ENCODE results near the gene PPDPF. TPM values are rescaled to one million over a fixed set of nuclear protein-coding genes. Genes with fewer than 3 reads are reported as not detected.
A peak's percentile ranks its signal among the peaks of the same experiment; 100 is the strongest.

Gene PPDPF, protein sequence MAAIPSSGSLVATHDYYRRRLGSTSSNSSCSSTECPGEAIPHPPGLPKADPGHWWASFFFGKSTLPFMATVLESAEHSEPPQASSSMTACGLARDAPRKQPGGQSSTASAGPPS
- total RNA-seq, result 100 to 1,000 TPM; 225 to 229 TPM
- polyA plus RNA-seq, result 10 to 100 TPM; 47.4 to 93.1 (median 78.1) TPM
- total RNA-seq, result 14.0 to 34.0 (median 25.8) reads per million in 6 experiments

DNA sequence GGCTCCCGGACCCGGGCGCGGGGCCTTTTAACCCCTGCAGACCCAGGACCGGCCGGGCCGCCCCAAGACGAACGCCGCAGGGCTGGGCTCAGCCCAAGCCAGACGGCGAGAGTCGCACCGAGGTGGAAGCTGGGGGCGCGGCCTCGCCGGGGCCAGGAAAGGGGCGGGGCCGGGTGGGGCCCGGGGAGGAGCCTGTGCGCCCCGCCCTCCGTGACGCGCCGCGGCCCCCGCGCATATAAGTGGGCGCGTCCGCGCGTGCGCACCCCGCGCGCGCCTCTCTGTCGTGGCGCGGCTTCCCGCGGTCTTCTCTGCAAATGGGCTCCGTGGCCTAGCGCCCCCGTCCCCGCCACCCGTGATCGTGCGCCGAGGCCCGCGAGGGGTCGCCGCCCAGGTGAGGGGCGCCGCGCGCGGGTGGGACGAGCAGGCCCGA, at the start of gene PPDPF:
TSS of gene PPDPF (plus strand) at position 262 of the 430 bp plus-strand sequence. CDS start 544 bp downstream, outside the sequence.
- ATAC-seq (peak; percentile 78), DNase-seq (peak; percentile 74 to 94 (median 86))
- H3K4me3 Mint-ChIP-seq, result peak within 1 kb of the TSS; percentile 74 to 89 (median 82)
- POLR2A ChIA-PET, result interaction anchor here (1.0 to 7.8 kb wide), 29 partner anchors 10 to 735 kb away, joined by 3 to 174 read pairs (median 5); partner anchors contain the start of genes GMEB2, LIME1, PCMTD2 and PRPF6
- peak within 1 kb of the TSS; percentile 44 to 92 (median 84) for H3K27ac Mint-ChIP-seq
- peaks cover 0 to 2% (median 0%) of the 10 kb centered on the region in 5 donors for H3K27me3 Mint-ChIP-seq
- H3K9me3 Mint-ChIP-seq, result peaks cover 0 to 8% (median 2%) of the 10 kb centered on the region in 9 donors
- H3K4me1 Mint-ChIP-seq, result peaks cover 12 to 24% (median 14%) of the 10 kb centered on the region in 4 donors
- peaks cover 0 to 17% (median 16%) of the 10 kb centered on the region in 3 donors for H3K36me3 Mint-ChIP-seq

DNA sequence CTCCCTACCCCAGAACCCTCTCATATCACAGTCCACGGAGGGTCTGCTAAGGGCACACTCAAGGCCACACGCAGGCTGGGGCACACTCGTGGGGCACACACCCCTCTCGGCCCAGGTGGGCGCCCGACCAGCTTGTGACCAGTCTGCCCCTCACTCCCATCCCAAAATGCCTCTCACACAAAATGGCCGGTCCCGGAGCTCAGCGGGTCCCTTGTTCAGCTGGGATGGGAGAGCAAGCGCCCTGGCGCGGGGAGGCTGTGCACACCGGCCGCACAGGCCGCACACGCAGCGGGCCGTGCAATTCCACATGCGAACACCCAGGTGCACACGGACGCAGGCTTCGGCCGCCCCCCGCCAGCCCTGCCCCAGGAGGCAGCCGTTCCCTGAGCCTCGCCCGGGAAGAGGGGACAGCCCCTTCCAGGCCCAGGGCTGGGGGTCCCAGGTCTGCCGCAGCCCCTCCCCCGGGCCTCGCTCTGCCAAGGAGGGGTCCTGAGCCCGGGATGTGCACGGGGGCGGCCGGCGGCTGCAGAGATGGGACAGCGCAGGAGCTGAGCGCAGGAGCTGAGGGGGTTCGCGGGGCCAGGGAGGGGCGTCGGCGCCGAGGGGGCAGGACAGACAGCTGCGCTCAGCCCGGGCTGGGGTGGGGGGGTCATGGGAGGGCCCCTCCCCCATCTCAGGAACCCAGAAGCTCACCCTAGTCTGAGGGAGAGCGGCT, 49.4 kb upstream of the PPDPF start:
- peaks cover 1 to 11% (median 8%) of the 10 kb centered on the region in 4 donors for H3K4me1 Mint-ChIP-seq
- no peaks in the 10 kb centered on the region for H3K9me3 Mint-ChIP-seq
- no peaks in the 10 kb centered on the region for H3K36me3 Mint-ChIP-seq
- H3K4me3 Mint-ChIP-seq, result peak overlapping the region in 2 of 10 donors; percentile 20 to 26
- H3K27me3 Mint-ChIP-seq, result peaks cover 12 to 66% (median 26%) of the 10 kb centered on the region in 5 donors
- POLR2A ChIA-PET, result no interaction called here
- no peak for DNase-seq
- ATAC-seq, result no peak
- H3K27ac Mint-ChIP-seq, result no peak overlapping the region

DNA sequence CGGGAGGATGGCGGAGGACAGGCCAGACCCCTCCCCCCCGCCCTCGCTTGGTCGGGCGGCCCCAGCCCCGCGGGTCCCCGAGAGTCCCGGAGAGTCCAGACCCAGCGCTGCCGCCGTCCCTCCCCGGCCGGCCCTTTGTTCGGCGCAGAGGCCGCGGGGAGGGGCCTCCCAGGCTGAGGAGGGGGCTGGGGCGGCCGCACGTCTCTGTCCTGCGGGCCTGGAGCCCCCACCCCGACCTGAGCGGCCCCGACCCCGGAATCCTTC, 48.9 kb upstream of the PPDPF start:
- Mint-ChIP-seq H3K36me3 (no peaks in the 10 kb centered on the region), H3K9me3 (no peaks in the 10 kb centered on the region), H3K27me3 (peaks cover 13 to 69% (median 26%) of the 10 kb centered on the region in 5 donors), H3K4me3 (no peak overlapping the region), H3K27ac (no peak overlapping the region), H3K4me1 (peaks cover 1 to 11% (median 8%) of the 10 kb centered on the region in 4 donors)
- POLR2A ChIA-PET, result no interaction called here
- DNase-seq (no peak), ATAC-seq (no peak)

DNA sequence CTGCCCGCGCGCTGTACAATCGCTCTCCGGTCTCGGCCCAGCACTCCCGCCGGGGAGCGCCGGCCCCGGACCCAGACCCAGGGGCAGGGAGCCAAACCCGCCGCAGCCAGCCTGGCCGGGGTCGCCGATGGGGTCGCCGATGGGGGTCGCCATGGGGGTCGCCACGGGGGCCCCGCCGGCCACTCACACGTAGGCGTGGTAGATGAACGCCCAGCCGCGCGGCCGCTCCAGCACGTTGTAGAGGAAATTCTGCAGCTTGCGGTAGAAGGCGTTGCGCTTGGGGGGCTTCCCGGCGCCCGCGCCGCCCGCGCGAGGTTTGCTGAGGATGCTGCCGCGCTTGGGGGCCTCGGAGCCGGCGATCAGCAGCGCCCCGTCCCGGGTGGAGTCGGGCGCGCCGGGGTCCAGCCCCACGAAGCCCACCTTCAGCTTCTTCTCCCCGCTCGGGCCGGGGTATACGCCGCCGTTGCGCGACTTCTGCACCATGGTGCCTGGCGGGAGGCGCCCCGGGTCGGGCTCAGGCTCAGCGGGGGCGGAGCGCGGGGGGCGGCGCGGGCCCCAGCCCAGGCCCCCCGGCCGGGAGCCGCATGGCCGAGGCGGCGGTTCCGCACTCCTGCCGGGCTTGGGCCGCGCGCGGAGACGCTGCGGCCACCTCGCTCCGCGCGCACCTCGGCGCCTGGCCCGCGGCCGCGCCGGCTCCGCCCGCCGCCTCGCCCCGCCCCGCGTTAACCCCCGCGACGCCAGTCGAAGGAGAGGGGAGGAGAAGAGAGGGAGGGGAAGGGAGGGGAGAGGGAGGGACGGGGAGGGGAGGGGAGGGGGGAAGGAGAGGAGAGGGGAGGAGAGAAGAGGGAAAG, 48.4 kb upstream of the PPDPF start, which contains the start of gene KCNQ2:
TSS of gene KCNQ2 (minus strand) at position 675 of the 851 bp plus-strand sequence. CDS start at position 483, 192 bp downstream.
- H3K4me1 Mint-ChIP-seq, result peaks cover 1 to 12% (median 8%) of the 10 kb centered on the region in 4 donors
- ATAC-seq (peak; percentile 42 to 53), DNase-seq (no peak)
- H3K27ac Mint-ChIP-seq, result no peak within 1 kb of the TSS
- H3K27me3 Mint-ChIP-seq, result peaks cover 14 to 69% (median 23%) of the 10 kb centered on the region in 5 donors
- POLR2A ChIA-PET, result no interaction called here
- no peaks in the 10 kb centered on the region for H3K9me3 Mint-ChIP-seq
- no peaks in the 10 kb centered on the region for H3K36me3 Mint-ChIP-seq
- peak within 1 kb of the TSS in 4 of 10 donors; percentile 50 to 67 (median 57) for H3K4me3 Mint-ChIP-seq

DNA sequence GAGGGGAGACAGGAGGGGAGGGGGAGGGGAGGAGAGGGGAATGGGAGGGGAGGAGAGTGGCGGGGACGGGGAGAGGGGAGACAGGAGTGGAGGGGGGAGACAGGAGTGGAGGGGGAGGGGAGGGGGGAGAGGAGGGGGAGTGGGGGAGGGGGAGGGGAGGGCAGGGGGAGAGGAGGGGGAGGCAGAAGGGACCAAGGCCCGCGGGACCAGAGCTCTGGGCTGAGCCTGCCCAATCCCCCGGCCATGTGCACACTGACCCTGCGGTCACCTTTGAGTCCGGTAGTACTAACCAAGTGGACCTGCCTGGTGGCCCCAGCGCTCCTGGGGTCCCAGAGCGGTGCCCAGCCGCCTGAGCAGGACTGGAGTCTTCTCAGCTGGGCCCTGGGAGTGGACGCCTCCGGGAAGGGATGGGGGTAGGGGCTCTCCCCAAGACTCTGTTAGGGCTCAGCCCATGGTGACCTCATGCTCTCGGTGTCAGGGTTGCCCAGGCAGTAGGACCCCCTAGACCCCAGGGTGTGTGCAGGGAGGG, 47.6 kb upstream of the PPDPF start:
- Mint-ChIP-seq H3K36me3 (no peaks in the 10 kb centered on the region), H3K9me3 (no peaks in the 10 kb centered on the region), H3K4me3 (peak overlapping the region in 3 of 10 donors; percentile 10 to 33 (median 25)), H3K4me1 (peaks cover 1 to 12% (median 8%) of the 10 kb centered on the region in 4 donors), H3K27ac (no peak overlapping the region), H3K27me3 (peaks cover 12 to 68% (median 21%) of the 10 kb centered on the region in 5 donors)
- DNase-seq, result no peak
- POLR2A ChIA-PET, result no interaction called here
- no peak for ATAC-seq

DNA sequence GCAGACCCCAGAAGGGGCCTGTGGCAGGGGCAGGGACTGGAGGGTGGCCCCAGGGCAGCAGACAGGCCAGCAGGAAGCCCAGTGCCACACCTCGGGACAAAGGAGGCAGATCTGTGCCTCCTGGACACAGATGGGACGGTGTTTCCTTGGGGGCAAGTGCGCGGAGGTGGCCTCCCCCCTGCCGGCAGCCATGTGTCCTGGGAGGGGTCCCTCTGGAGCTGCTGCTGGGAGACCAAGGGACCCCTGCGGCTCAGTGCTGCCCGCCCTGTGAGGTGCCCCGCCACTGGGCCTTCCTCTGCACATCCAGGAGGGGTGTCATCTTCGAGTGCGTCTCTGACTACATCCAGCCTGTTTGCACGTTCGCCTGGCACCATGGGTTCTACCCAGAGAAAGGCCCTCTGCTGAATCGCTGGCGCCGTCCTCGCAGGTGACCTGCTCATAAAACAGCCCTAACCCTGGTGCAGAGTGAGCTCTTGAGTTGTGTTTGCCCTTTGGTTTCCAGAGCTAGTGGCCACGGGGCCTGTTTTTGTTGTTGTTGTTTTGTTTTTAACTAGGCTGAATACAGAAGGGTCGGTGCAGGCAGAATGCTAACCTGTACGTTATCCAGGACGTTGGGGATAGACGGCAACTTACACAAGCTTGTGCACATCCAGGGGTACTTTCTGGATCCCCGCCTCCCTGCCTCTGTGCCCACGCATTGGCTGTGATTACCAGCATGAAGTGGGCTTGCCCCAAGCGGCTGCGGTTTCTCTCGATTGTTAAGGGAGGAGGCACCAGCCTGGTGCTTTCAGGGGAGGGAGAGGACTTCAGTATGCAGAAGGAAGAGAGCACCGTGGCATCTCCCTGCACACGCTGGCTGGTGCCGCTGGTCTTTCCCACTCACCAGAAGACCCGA, 46.8 kb upstream of the PPDPF start:
- Mint-ChIP-seq H3K9me3 (no peaks in the 10 kb centered on the region), H3K27me3 (peaks cover 12 to 69% (median 25%) of the 10 kb centered on the region in 5 donors), H3K27ac (peak overlapping the region in 1 of 10 donors; percentile 18), H3K36me3 (no peaks in the 10 kb centered on the region), H3K4me3 (peak overlapping the region in 5 of 10 donors; percentile 12 to 57 (median 30)), H3K4me1 (peaks cover 1 to 12% (median 8%) of the 10 kb centered on the region in 4 donors)
- ATAC-seq (peak; percentile 42 to 63), DNase-seq (no peak)
- POLR2A ChIA-PET, result no interaction called here

DNA sequence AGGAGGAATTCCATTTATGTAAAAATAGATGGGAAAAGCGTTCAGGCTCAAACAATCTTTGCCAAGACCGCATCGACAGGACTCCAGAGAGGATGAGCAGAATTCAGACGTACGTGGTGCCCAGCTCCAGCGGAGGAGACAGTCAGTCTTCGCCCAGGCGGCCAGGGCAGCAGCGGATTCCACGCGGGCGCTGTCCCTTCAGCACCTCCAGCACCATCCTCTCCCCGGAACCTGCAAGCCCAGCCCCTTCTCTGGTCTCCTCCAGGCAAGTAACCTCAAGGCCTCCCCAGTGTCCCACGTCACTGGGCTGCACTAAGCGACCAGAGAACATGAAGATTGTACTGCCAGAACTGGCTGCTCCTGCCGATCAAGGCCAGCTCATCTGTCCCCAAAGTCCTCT, 45.4 kb upstream of the PPDPF start:
- Mint-ChIP-seq H3K4me1 (peaks cover 1 to 10% (median 8%) of the 10 kb centered on the region in 4 donors), H3K27me3 (peaks cover 13 to 74% (median 24%) of the 10 kb centered on the region in 5 donors), H3K9me3 (no peaks in the 10 kb centered on the region), H3K27ac (no peak overlapping the region), H3K36me3 (no peaks in the 10 kb centered on the region), H3K4me3 (peak overlapping the region in 3 of 10 donors; percentile 7 to 26 (median 9))
- ATAC-seq (peak in 1 of 2 donors; percentile 54), DNase-seq (no peak)
- POLR2A ChIA-PET, result no interaction called here

DNA sequence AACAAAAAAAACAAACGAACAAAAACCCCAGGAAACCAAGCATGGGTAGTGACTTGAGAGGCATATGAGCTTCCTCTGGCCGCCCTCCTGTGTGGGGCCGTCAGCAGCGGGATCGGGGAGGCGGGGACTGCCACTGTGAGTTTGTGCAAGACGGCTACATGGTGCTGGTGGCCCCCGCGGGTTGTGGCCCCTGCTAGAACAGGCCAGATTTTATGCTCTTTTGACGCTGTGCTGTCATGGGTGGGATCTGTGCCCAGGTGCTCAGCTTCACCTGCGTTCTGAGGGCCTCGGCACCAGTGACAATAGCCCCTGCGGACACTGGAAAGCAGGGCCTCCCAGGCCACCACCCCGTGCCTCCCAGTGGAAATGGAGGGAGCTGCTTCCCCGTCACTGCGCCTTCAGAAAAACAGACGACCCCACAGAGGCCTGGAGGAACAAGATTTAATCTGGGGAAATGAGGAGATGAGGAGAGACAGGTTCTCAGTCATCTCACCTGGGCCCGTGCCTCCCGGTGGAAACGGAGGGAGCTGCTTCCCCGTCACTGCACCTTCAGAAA, 43.4 kb upstream of the PPDPF start:
- Mint-ChIP-seq H3K9me3 (no peaks in the 10 kb centered on the region), H3K27ac (no peak overlapping the region)

DNA sequence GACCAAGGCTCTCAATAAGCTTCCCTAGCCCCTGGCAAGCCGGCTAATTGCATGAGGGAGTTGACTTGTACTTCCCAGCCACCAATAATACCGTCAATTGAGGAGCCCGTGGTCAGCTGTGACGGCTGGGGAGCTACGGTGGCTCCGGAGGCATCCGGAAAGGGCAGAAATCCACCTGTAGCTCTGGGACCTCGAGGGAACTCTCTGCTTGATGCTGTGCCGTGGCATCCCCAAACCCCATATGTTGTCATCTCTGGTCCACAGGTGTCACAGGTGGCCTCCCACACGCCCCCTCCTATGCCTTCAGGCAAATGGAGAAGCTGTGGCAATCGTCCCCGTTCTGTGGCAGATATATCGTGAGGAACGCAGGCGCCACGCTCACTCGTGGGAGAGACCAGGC, 42.6 kb upstream of the PPDPF start:
- Mint-ChIP-seq H3K36me3 (no peaks in the 10 kb centered on the region), H3K4me3 (no peak overlapping the region), H3K4me1 (peaks cover 1 to 17% (median 9%) of the 10 kb centered on the region in 4 donors), H3K9me3 (no peaks in the 10 kb centered on the region), H3K27ac (peak overlapping the region in 1 of 10 donors; percentile 15), H3K27me3 (peaks cover 18 to 88% (median 35%) of the 10 kb centered on the region in 5 donors)
- ATAC-seq, result no peak
- POLR2A ChIA-PET, result no interaction called here
- DNase-seq, result no peak

More for the DNA sequence above, 43.4 kb upstream of the PPDPF start:
- ATAC-seq (no peak), DNase-seq (no peak)
- H3K4me3 Mint-ChIP-seq, result peak overlapping the region in 1 of 10 donors; percentile 20
- POLR2A ChIA-PET, result no interaction called here
- peaks cover 17 to 80% (median 28%) of the 10 kb centered on the region in 5 donors for H3K27me3 Mint-ChIP-seq
- H3K4me1 Mint-ChIP-seq, result peaks cover 1 to 14% (median 9%) of the 10 kb centered on the region in 4 donors
- no peaks in the 10 kb centered on the region for H3K36me3 Mint-ChIP-seq

DNA sequence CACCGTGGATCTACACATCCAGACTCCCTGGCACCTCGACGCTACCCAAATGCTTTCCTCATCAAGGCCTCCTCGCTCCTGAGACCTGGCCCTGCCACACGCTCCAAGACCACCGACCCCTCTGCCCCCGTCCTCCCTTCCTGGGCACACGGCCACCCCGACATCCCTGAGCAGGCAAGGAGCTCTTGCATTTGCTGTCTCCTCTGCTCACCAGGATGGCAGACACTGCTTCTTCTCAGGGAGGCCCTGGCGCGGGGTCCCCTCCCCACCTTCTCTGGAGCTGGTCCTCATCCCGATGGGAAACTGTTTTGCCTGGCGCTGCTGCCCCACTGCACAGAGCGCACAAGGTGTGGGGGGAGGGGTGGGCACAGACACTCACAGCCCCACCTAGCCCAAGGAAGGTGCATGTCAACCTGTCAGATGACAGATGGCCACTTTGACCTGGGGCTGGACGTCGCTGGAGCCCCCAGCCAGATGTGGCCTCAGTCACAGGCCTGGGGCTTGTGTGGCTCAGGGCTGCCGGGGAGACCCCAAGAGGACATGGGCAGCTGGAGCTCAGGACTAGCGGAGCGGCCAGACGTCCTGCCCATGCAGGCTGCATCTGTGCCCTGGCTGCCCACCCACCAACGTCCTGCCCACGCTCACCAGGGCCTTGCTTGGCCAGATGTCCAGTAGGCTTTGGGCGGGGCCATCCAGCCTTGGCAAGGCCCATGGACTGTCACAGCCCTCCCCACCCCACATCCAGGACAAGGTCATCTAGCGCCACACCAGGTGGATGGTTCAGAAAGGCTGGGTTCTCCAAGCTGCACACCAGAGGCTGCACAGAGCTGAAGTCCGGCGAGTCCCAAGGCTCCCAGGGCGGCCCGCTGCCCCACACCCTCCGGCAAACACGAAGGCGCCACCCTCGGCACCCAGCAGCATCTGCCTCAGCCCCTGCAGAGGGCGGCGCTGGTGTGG, 41.9 kb upstream of the PPDPF start:
- no peaks in the 10 kb centered on the region for H3K36me3 Mint-ChIP-seq
- POLR2A ChIA-PET, result no interaction called here

More for the DNA sequence above, 41.9 kb upstream of the PPDPF start:
- H3K4me3 Mint-ChIP-seq, result no peak overlapping the region
- DNase-seq, result no peak
- peaks cover 1 to 19% (median 10%) of the 10 kb centered on the region in 4 donors for H3K4me1 Mint-ChIP-seq
- no peak for ATAC-seq
- H3K27me3 Mint-ChIP-seq, result peaks cover 18 to 85% (median 37%) of the 10 kb centered on the region in 5 donors
- no peaks in the 10 kb centered on the region for H3K9me3 Mint-ChIP-seq
- H3K27ac Mint-ChIP-seq, result peak overlapping the region in 1 of 10 donors; percentile 15
